ENCODE measurements around the gene TGM5.
"Not testable (repeated sequence)": the region's sequence is repeated elsewhere in the genome, so short reads cannot be mapped to it uniquely, and the experiment has no call there.

The TGM5 gene

GRCh38 chr15:43250785-43251184, 15.9 kb downstream of the TGM5 start:
- in situ Hi-C loops (cut with MboI; ENCODE audit: low sequenced_read_pairs), result no loop called here

- in situ Hi-C loops (cut with MboI; ENCODE audit: low sequenced_read_pairs), result no loop called here
These were observed 17.0 kb downstream of the TGM5 start for GRCh38 chr15:43249699-43250203.

- in situ Hi-C loops (cut with MboI; ENCODE audit: low sequenced_read_pairs), result no loop called here
These were observed 17.5 kb downstream of the TGM5 start for GRCh38 chr15:43249236-43249635.

- in situ Hi-C loops (cut with MboI; ENCODE audit: low sequenced_read_pairs), result no loop called here
These were observed 20.4 kb downstream of the TGM5 start for GRCh38 chr15:43246261-43246774.

GRCh38 chr15:43244092-43244491, 22.6 kb downstream of the TGM5 start:
- in situ Hi-C loops (cut with MboI; ENCODE audit: low sequenced_read_pairs), result no loop called here

- in situ Hi-C loops (cut with MboI; ENCODE audit: low sequenced_read_pairs), result no loop called here
These were observed 23.6 kb downstream of the TGM5 start for GRCh38 chr15:43243020-43243645.

GRCh38 chr15:43242616-43243015, 24.1 kb downstream of the TGM5 start:
- in situ Hi-C loops (cut with MboI; ENCODE audit: low sequenced_read_pairs), result no loop called here

GRCh38 chr15:43241100-43241499, 25.6 kb downstream of the TGM5 start:
- in situ Hi-C loops (cut with MboI; ENCODE audit: low sequenced_read_pairs), result no loop called here

- in situ Hi-C loops (cut with MboI; ENCODE audit: low sequenced_read_pairs), result loop anchor here (5.0 kb wide), 1 partner anchor 37 kb away; no protein-coding TSS in a partner anchor
These were observed 26.8 kb downstream of the TGM5 start for GRCh38 chr15:43239732-43240491.

- in situ Hi-C loops (cut with MboI; ENCODE audit: low sequenced_read_pairs), result loop anchor here (5.0 kb wide), 1 partner anchor 39 kb away; no protein-coding TSS in a partner anchor
These were observed 28.0 kb downstream of the TGM5 start for GRCh38 chr15:43238671-43239131.

GRCh38 chr15:43237842-43238470, 28.8 kb downstream of the TGM5 start:
- in situ Hi-C loops (cut with MboI; ENCODE audit: low sequenced_read_pairs), result loop anchor here (5.0 kb wide), 1 partner anchor 39 kb away; no protein-coding TSS in a partner anchor

GRCh38 chr15:43235536-43235935, 31.2 kb downstream of the TGM5 start:
- in situ Hi-C loops (cut with MboI; ENCODE audit: low sequenced_read_pairs), result loop anchor here (5.0 kb wide), 1 partner anchor 42 kb away; no protein-coding TSS in a partner anchor

GRCh38 chr15:43232289-43232874, 34.3 kb downstream of the TGM5 start:
- in situ Hi-C loops (cut with MboI; ENCODE audit: low sequenced_read_pairs), result no loop called here

- in situ Hi-C loops (cut with MboI; ENCODE audit: low sequenced_read_pairs), result no loop called here
These were observed 36.0 kb downstream of the TGM5 start for GRCh38 chr15:43230640-43231115.

GRCh38 chr15:43229977-43230376, 36.8 kb downstream of the TGM5 start:
- in situ Hi-C loops (cut with MboI; ENCODE audit: low sequenced_read_pairs), result no loop called here

GRCh38 chr15:43226436-43227305, 40.1 kb downstream of the TGM5 start:
- in situ Hi-C loops (cut with MboI; ENCODE audit: low sequenced_read_pairs), result no loop called here

- in situ Hi-C loops (cut with MboI; ENCODE audit: low sequenced_read_pairs), result not testable (repeated sequence)
These were observed 40.8 kb downstream of the TGM5 start for GRCh38 chr15:43225950-43226255.

GRCh38 chr15:43225201-43225949, 41.4 kb downstream of the TGM5 start:
- in situ Hi-C loops (cut with MboI; ENCODE audit: low sequenced_read_pairs), result no loop called here

GRCh38 chr15:43221422-43221821, 45.3 kb downstream of the TGM5 start:
- in situ Hi-C loops (cut with MboI; ENCODE audit: low sequenced_read_pairs), result no loop called here
